DOHH2 (cell line): Measurements from ENCODE around the gene MS4A10.

ENCODE experiments used
- H3F3A ChIP-seq: fragments of 200-600 bp; sonication (generic), shearing (Covaris generic); 2 replicates; pipeline ENCODE4 v1.6.0; 2016; ENCODE audit warnings: antibody characterized with exemption, mild to moderate bottlenecking; ENCODE audit not compliant: control insufficient read depth, insufficient read depth
- H3K27ac ChIP-seq: fragments of 200-600 bp; sonication (generic); 2 replicates; pipeline ENCODE4 v1.5.1; 2014; ENCODE audit warnings: low read depth, mild to moderate bottlenecking, low read length, moderate library complexity
- H3K27me3 ChIP-seq: fragments of 200-600 bp; sonication (generic); 2 replicates; pipeline ENCODE4 v1.6.1; 2014; ENCODE audit warnings: mild to moderate bottlenecking, low read length, mixed read lengths; ENCODE audit not compliant: control insufficient read depth
- H3K36me3 ChIP-seq: fragments of 200-600 bp; sonication (generic); 2 replicates; pipeline ENCODE4 v1.6.1; 2014; ENCODE audit warnings: mild to moderate bottlenecking, low read length, moderate library complexity, mixed read lengths; ENCODE audit not compliant: control insufficient read depth
- H3K4me1 ChIP-seq: fragments of 200-600 bp; sonication (generic); 2 replicates; pipeline ENCODE4 v1.6.1; 2014; ENCODE audit warnings: mild to moderate bottlenecking, low read length, mixed read lengths; ENCODE audit not compliant: control insufficient read depth
- H3K4me2 ChIP-seq: fragments of 200-600 bp; sonication (generic); 2 replicates; pipeline ENCODE4 v1.6.0; 2014; ENCODE audit warnings: mild to moderate bottlenecking, low read length, moderate library complexity
- H3K4me3 ChIP-seq: fragments of 200-600 bp; sonication (generic); 2 replicates; pipeline ENCODE4 v1.5.1; 2014; ENCODE audit warnings: mild to moderate bottlenecking, low read length, mixed read lengths
- H3K79me2 ChIP-seq: fragments of 200-600 bp; sonication (generic); 2 replicates; pipeline ENCODE4 v1.6.1; 2014; ENCODE audit warnings: mild to moderate bottlenecking, low read length, mixed read lengths; ENCODE audit not compliant: control insufficient read depth
- H3K9me2 ChIP-seq: fragments of 200-600 bp; sonication (generic); replicated peaks from 2 replicates; pipeline ENCODE4 v1.6.1; 2014; ENCODE audit warnings: mild to moderate bottlenecking, low read length, mixed read lengths; ENCODE audit not compliant: control insufficient read depth
- H3K9me3 ChIP-seq: fragments of 200-600 bp; sonication (generic); 2 replicates; pipeline ENCODE4 v1.6.1; 2014; ENCODE audit warnings: antibody characterized with exemption, low read length, mixed read lengths; ENCODE audit not compliant: control insufficient read depth, insufficient read depth
- H4K20me1 ChIP-seq: fragments of 200-600 bp; sonication (generic); 2 replicates; pipeline ENCODE4 v1.6.0; 2014; ENCODE audit warnings: low read depth, mild to moderate bottlenecking, antibody characterized with exemption, low read length, moderate library complexity; ENCODE audit not compliant: control insufficient read depth, insufficient read depth
- EZH2phosphoT487 ChIP-seq: fragments of 200-600 bp; sonication (generic); IDR thresholded peaks from 2 replicates; pipeline ENCODE4 v1.6.1; 2017; ENCODE audit warnings: borderline replicate concordance, mild to moderate bottlenecking, antibody characterized with exemption, low read length, moderate library complexity, mixed read lengths
- TF ChIP-seq, protein P1 (sequence below): fragments of 200-600 bp; sonication (generic); IDR thresholded peaks from one replicate; pipeline ENCODE4 v1.5.1; 2014; ENCODE audit warnings: antibody characterized with exemption, mild to moderate bottlenecking, low read depth, low read length; ENCODE audit not compliant: poor library complexity, severe bottlenecking

MS4A10 gene

DNA sequence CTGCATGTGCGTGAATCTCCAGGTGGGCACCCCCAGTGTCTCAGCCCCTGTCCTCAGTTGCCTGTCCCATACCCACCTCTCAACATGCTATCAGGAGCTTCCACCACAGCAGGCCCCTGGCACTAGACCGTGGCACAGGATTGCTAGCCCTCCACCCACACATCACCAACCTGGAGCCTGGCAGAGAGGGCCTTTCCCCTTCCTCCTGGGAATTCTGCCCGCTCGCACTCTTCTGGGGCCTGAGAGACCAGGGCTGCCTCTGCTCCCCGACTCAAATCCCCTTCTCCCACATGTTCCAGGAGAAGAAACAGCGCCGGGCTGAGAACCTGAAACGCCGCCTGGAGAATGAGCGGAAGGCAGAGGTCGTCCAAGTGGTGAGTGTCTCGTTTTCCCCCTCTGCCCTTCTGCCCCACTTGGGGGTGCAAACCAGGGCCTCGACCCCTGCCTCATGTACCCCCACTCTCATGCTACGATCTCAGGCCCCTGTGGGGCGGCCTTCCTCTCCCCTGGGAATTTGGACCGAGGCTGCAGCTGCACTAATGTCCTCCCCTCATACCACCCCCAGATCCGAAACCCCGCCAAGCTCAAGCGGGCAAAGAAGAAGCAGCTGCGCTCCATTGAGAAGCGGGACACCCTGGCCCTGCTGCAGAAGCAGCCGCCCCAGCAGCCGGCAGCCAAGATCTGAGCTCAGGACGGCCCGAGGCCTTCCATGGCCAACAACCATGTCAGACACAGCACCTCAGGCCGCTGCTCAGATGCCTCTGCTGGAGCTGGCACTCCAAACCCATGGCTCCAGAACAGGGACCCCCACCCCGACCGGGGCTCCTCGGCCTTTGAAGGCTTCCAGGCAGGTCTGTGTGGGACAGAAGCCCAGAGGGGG lies 64.7 kb downstream of the MS4A10 start:
- H3K9me2 ChIP-seq, result no peaks in the 10 kb centered on the region
- H3K4me1 ChIP-seq, result peaks cover 10% of the 10 kb centered on the region
- H3K27ac ChIP-seq, result no peak overlapping the region
- H4K20me1 ChIP-seq, result no peaks in the 10 kb centered on the region
- TF ChIP-seq EZH2phosphoT487, result no peak
- TF ChIP-seq, protein P1, sequence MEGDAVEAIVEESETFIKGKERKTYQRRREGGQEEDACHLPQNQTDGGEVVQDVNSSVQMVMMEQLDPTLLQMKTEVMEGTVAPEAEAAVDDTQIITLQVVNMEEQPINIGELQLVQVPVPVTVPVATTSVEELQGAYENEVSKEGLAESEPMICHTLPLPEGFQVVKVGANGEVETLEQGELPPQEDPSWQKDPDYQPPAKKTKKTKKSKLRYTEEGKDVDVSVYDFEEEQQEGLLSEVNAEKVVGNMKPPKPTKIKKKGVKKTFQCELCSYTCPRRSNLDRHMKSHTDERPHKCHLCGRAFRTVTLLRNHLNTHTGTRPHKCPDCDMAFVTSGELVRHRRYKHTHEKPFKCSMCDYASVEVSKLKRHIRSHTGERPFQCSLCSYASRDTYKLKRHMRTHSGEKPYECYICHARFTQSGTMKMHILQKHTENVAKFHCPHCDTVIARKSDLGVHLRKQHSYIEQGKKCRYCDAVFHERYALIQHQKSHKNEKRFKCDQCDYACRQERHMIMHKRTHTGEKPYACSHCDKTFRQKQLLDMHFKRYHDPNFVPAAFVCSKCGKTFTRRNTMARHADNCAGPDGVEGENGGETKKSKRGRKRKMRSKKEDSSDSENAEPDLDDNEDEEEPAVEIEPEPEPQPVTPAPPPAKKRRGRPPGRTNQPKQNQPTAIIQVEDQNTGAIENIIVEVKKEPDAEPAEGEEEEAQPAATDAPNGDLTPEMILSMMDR, result no peak
- no peak overlapping the region for H3K4me2 ChIP-seq
- peaks cover 64% of the 10 kb centered on the region for H3K36me3 ChIP-seq
- H3K27me3 ChIP-seq, result no peaks in the 10 kb centered on the region
- H3K79me2 ChIP-seq, result peaks cover 28% of the 10 kb centered on the region
- no peaks in the 10 kb centered on the region for H3F3A ChIP-seq
- no peaks in the 10 kb centered on the region for H3K9me3 ChIP-seq
- H3K4me3 ChIP-seq, result no peak overlapping the region
